Naive thymus-derived CD4-positive, alpha-beta T cell (primary cell): Measurements from ENCODE around the gene CASD1. TPM values are rescaled to one million over a fixed set of nuclear protein-coding genes. Genes with fewer than 3 reads are reported as not detected.

Source experiments
- ATAC-seq: fragments of 150-1000 bp; cut with Tn5 transposase; 2 replicates; pipeline ENCODE4 v1.10.0; 2021; ENCODE audit warnings: mild to moderate bottlenecking, moderate library complexity
- CTCF ChIA-PET: fragments of 350-600 bp; sonication (Branson Sonifier 250); formaldehyde crosslinking; loops from one replicate; lab custom pipeline; 2021; ENCODE audit warnings: antibody characterized with exemption; lab: Charles Lee
- POLR2A ChIA-PET: fragments of 350-600 bp; sonication (Branson Sonifier 250); formaldehyde crosslinking; loops from one replicate; lab custom pipeline; 2021; ENCODE audit warnings: antibody characterized with exemption, inconsistent platforms; lab: Charles Lee
- DNase-seq, 9 donors: peaks; one replicate each; pipeline versions ENCODE4 v3.0.0 to v3.0.0-alpha.2; 2020 to 2022; ENCODE audit warnings: mixed read lengths in 1 of 9
- H3K27ac ChIP-seq: one replicate; pipeline ENCODE4 v1.7.0; 2013; ENCODE audit warnings: mild to moderate bottlenecking, low read depth, low read length, moderate library complexity
- H3K27me3 ChIP-seq, 2 donors: one replicate each; pipeline ENCODE4 v1.7.0; 2013; ENCODE audit warnings: low read length in 2 of 2, mild to moderate bottlenecking in 2 of 2, moderate library complexity in 2 of 2; ENCODE audit not compliant: control insufficient read depth in 2 of 2, insufficient read depth in 2 of 2
- H3K36me3 ChIP-seq, 3 experiments: 1 replicate in 2 of 3; 2 replicates in 1 of 3; pipeline ENCODE4 v1.7.0; 2013; ENCODE audit warnings: low read length in 3 of 3, mild to moderate bottlenecking in 3 of 3, moderate library complexity in 1 of 3; ENCODE audit not compliant: insufficient read depth in 3 of 3, control insufficient read depth in 2 of 3
- H3K4me1 ChIP-seq, 2 donors: one replicate each; pipeline ENCODE4 v1.7.0; 2013; ENCODE audit warnings: low read length in 2 of 2, mild to moderate bottlenecking in 2 of 2, moderate library complexity in 1 of 2; ENCODE audit not compliant: control insufficient read depth in 2 of 2, insufficient read depth in 2 of 2
- H3K4me3 ChIP-seq: 2 replicates; pipeline ENCODE4 v1.7.0; 2013; ENCODE audit warnings: mild to moderate bottlenecking, low read length
- H3K9me3 ChIP-seq, 3 experiments: 1 replicate in 2 of 3; 2 replicates in 1 of 3; pipeline ENCODE4 v1.7.0; 2013; ENCODE audit warnings: low read length in 3 of 3; ENCODE audit not compliant: control insufficient read depth in 2 of 3
- H3K27ac Mint-ChIP-seq, 9 donors: one replicate each; pipeline ENCODE4 v1.8.0; 2020 to 2022; ENCODE audit warnings: mixed read lengths in 9 of 9, mild to moderate bottlenecking in 8 of 9, moderate library complexity in 5 of 9, inconsistent platforms in 2 of 9
- H3K27me3 Mint-ChIP-seq, 5 donors: one replicate each; pipeline ENCODE4 v1.8.0; 2021 to 2022; ENCODE audit warnings: mixed read lengths in 5 of 5, mild to moderate bottlenecking in 1 of 5
- H3K36me3 Mint-ChIP-seq, 5 donors: one replicate each; pipeline ENCODE4 v1.8.0; 2020 to 2022; ENCODE audit warnings: mixed read lengths in 5 of 5, mild to moderate bottlenecking in 3 of 5, inconsistent platforms in 1 of 5
- H3K4me1 Mint-ChIP-seq, 7 donors: one replicate each; pipeline ENCODE4 v1.8.0; 2020 to 2022; ENCODE audit warnings: mixed read lengths in 7 of 7, mild to moderate bottlenecking in 3 of 7, inconsistent platforms in 1 of 7
- H3K4me3 Mint-ChIP-seq, 10 donors: one replicate each; pipeline ENCODE4 v1.8.0; 2020 to 2022; ENCODE audit warnings: mild to moderate bottlenecking in 10 of 10, mixed read lengths in 10 of 10, moderate library complexity in 6 of 10, inconsistent platforms in 2 of 10
- H3K9me3 Mint-ChIP-seq, 11 donors: one replicate each; pipeline ENCODE4 v1.8.0; 2020 to 2022; ENCODE audit warnings: mixed read lengths in 11 of 11, mild to moderate bottlenecking in 4 of 11, inconsistent platforms in 1 of 11, moderate library complexity in 1 of 11
- intact Hi-C, 2 donors: fragments of 100-400 bp; cut with micrococcal nuclease; formaldehyde crosslinking; loops; one replicate each; pipeline ENCODE4 v1.15.1; 2023
- polyA plus RNA-seq, 2 donors: library from polyadenylated mRNA; unstranded; fragments of 300-500 nt; fragmentation: Illumina TruSeq; gene quantifications; one replicate each; pipeline ENCODE4 v1.2.3, GENCODE V29; 2021
- total RNA-seq, 6 experiments: library from RNA in 5 of 6; stranded (reverse) in 5 of 6; gene quantifications; 1 replicate in 5 of 6; 2 replicates in 1 of 6; pipeline ENCODE4 v1.2.3 and lab custom pipeline; 2021 to 2026

The CASD1 gene
- total RNA-seq (10 to 100 TPM; 14.9 to 31.7 (median 22.0) TPM), polyA plus RNA-seq (1 to 10 TPM; 8.6 to 9.8 TPM), total RNA-seq (lab: John Stamatoyannopoulos, UW) (24.1 reads per million, percentile 55 among the genes with 10 or more reads in this experiment)

DNA sequence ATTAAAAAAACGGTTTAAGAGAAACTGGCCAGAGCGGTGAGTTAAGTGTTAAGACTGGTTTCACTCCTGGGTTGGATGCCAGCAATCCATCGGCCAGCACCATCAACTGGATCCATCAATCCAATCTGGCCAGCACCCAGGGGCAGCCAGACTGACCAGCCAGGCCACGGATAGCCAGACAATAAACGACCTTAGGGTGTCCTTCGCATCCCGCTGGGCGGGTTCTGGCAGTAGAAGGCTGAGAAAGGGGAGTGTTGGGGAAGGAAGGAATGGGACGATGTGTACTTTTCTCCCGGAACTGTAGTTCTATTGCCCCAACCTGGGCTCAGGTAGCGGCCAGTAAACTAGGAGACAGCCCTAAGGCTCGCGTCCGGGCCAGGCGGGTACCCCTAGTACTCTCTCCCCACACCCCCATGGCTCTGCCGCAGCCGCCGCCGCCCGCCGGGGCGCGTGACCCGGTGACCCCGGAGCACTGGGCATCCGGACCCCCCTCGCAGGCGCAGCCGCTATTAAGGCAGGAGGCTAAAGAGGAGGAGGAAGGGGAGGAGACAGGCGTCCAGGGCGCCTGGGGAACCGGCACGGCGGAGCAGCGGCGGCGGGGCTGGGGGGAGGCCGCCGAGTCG, at the start of gene CASD1:
Gene CASD1 (plus strand): TSS at position 546 of the 623 bp plus-strand sequence. CDS start 276 bp downstream, outside the sequence.
- H3K27me3 Mint-ChIP-seq, result no peaks in the 10 kb centered on the region

DNA sequence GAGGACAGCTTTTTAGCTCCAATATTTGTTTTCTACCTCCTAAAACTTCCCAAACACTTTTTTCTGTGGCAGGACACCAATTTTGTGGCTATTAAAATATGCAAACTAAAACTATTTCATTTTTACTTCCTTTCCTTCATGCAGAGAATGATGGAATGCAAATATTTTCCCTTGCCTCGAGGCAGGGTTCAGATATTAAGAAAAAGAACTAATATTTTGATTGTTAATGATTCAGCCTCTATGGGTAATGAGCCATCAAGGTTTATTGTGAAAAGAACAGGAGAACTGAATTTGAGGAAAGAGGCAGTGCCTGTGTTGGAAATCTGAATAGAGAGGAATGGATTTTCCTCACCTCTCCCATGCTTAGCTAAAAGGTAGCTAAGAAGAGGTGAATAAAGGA, 43.1 kb upstream of the CASD1 start:
- Mint-ChIP-seq H3K27ac (no peak overlapping the region), H3K36me3 (peaks cover 0 to 4% (median 0%) of the 10 kb centered on the region in 5 donors), H3K9me3 (peaks cover 0 to 9% (median 4%) of the 10 kb centered on the region in 11 donors), H3K4me1 (no peaks in the 10 kb centered on the region), H3K27me3 (peaks cover 2 to 10% (median 6%) of the 10 kb centered on the region in 5 donors), H3K4me3 (no peak overlapping the region)
- no peak overlapping the region for H3K27ac ChIP-seq
- ATAC-seq (no peak), DNase-seq (no peak)
- no peaks in the 10 kb centered on the region for H3K36me3 ChIP-seq
- ChIA-PET CTCF (interaction anchor here (0.5 kb wide), 2 partner anchors 31 to 545 kb away, joined by 3 to 4 read pairs; partner anchors contain the start of gene GNG11), POLR2A (no interaction called here)
- no peaks in the 10 kb centered on the region for H3K4me1 ChIP-seq
- no peaks in the 10 kb centered on the region for H3K27me3 ChIP-seq
- H3K9me3 ChIP-seq, result no peaks in the 10 kb centered on the region
- no peak overlapping the region for H3K4me3 ChIP-seq
- intact Hi-C loops, result no loop called here

More for the DNA sequence above, at the start of gene CASD1:
- Mint-ChIP-seq H3K27ac (peak within 1 kb of the TSS in 7 of 9 donors; percentile 86 to 94 (median 92)), H3K36me3 (peaks cover 0 to 7% (median 3%) of the 10 kb centered on the region in 5 donors), H3K4me1 (peaks cover 25 to 48% (median 36%) of the 10 kb centered on the region in 7 donors), H3K4me3 (peak within 1 kb of the TSS in 7 of 10 donors; percentile 75 to 93 (median 88)), H3K9me3 (no peaks in the 10 kb centered on the region)
- CTCF ChIA-PET, result no interaction called here
- Histone ChIP-seq H3K4me3 (peak within 1 kb of the TSS; percentile 74), H3K9me3 (no peaks in the 10 kb centered on the region), H3K27ac (peak within 1 kb of the TSS; percentile 90), H3K4me1 (peaks cover 17 to 22% of the 10 kb centered on the region in 2 donors), H3K27me3 (no peaks in the 10 kb centered on the region), H3K36me3 (peaks cover 0 to 3% (median 0%) of the 10 kb centered on the region in 3 experiments)
- intact Hi-C loops, result loop anchor here (5.0 kb wide), 1 partner anchor 1277 kb away; the partner anchor contains the start of gene VPS50 (in 2 of the 2)
- ATAC-seq (peak; percentile 76), DNase-seq (peak; percentile 42 to 72 (median 65))
- POLR2A ChIA-PET, result interaction anchor here (0.9 kb wide), 1 partner anchor 150 kb away, joined by 3 read pairs; no protein-coding TSS in a partner anchor

- ATAC-seq (no peak), DNase-seq (no peak)
- no peak overlapping the region for H3K4me3 ChIP-seq
- H3K27ac ChIP-seq, result no peak overlapping the region
- H3K4me3 Mint-ChIP-seq, result no peak overlapping the region
- H3K4me1 Mint-ChIP-seq, result no peaks in the 10 kb centered on the region
- H3K27me3 ChIP-seq, result no peaks in the 10 kb centered on the region
- no peak overlapping the region for H3K27ac Mint-ChIP-seq
- H3K4me1 ChIP-seq, result no peaks in the 10 kb centered on the region
- no peaks in the 10 kb centered on the region for H3K36me3 ChIP-seq
- POLR2A ChIA-PET, result no interaction called here
- CTCF ChIA-PET, result no interaction called here
- peaks cover 0 to 15% (median 9%) of the 10 kb centered on the region in 11 donors for H3K9me3 Mint-ChIP-seq
- H3K9me3 ChIP-seq, result peaks cover 0 to 4% (median 0%) of the 10 kb centered on the region in 3 experiments
- H3K27me3 Mint-ChIP-seq, result peaks cover 12 to 26% (median 14%) of the 10 kb centered on the region in 5 donors
- peaks cover 0 to 4% (median 0%) of the 10 kb centered on the region in 5 donors for H3K36me3 Mint-ChIP-seq
- intact Hi-C loops, result no loop called here
Observed at GRCh38 chr7:94471604-94472003, 38.0 kb upstream of the CASD1 start.

DNA sequence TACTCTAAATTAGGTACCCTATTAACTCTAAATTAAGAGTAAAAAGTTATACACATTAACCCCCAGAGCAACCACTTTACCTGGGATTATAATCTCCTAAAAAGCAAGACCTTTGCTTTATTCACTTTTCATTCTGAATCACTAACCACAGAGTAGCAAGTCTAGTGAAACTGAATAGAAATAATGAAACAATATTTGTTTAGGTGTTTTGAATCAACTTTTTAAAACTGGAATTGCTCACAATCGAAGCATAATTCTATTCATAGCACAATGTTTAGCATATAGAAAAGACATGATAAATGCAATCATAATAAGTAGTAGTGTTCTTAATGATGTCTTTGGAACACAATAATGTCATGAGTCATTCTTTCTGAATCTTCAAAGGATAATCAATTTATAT, 37.0 kb upstream of the CASD1 start:
- ATAC-seq (no peak), DNase-seq (no peak)
- no peak overlapping the region for H3K4me3 ChIP-seq
- H3K4me1 ChIP-seq, result no peaks in the 10 kb centered on the region
- peaks cover 0 to 4% (median 0%) of the 10 kb centered on the region in 3 experiments for H3K9me3 ChIP-seq
- Mint-ChIP-seq H3K27ac (no peak overlapping the region), H3K4me3 (no peak overlapping the region), H3K9me3 (peaks cover 0 to 15% (median 9%) of the 10 kb centered on the region in 11 donors), H3K27me3 (peaks cover 12 to 26% (median 16%) of the 10 kb centered on the region in 5 donors), H3K36me3 (peaks cover 0 to 4% (median 0%) of the 10 kb centered on the region in 5 donors), H3K4me1 (no peaks in the 10 kb centered on the region)
- ChIA-PET POLR2A (no interaction called here), CTCF (no interaction called here)
- no peaks in the 10 kb centered on the region for H3K36me3 ChIP-seq
- H3K27ac ChIP-seq, result no peak overlapping the region
- intact Hi-C loops, result no loop called here
- H3K27me3 ChIP-seq, result no peaks in the 10 kb centered on the region

- H3K27me3 Mint-ChIP-seq, result peaks cover 16 to 32% (median 20%) of the 10 kb centered on the region in 5 donors
- Histone ChIP-seq H3K27me3 (no peaks in the 10 kb centered on the region), H3K27ac (no peak overlapping the region), H3K9me3 (peaks cover 0 to 4% (median 0%) of the 10 kb centered on the region in 3 experiments), H3K4me3 (no peak overlapping the region), H3K36me3 (no peaks in the 10 kb centered on the region), H3K4me1 (no peaks in the 10 kb centered on the region)
- CTCF ChIA-PET, result no interaction called here
- no peak overlapping the region for H3K4me3 Mint-ChIP-seq
- POLR2A ChIA-PET, result no interaction called here
- peaks cover 0 to 10% (median 6%) of the 10 kb centered on the region in 11 donors for H3K9me3 Mint-ChIP-seq
- H3K36me3 Mint-ChIP-seq, result no peaks in the 10 kb centered on the region
- ATAC-seq, result no peak
- DNase-seq, result no peak
- H3K27ac Mint-ChIP-seq, result no peak overlapping the region
- intact Hi-C loops, result no loop called here
- H3K4me1 Mint-ChIP-seq, result no peaks in the 10 kb centered on the region
Observed at GRCh38 chr7:94476251-94476840, 33.3 kb upstream of the CASD1 start.

GRCh38 chr7:94477878-94478277, 31.7 kb upstream of the CASD1 start:
- POLR2A ChIA-PET, result no interaction called here
- Histone ChIP-seq H3K9me3 (no peaks in the 10 kb centered on the region), H3K4me1 (no peaks in the 10 kb centered on the region), H3K4me3 (no peak overlapping the region), H3K36me3 (no peaks in the 10 kb centered on the region), H3K27me3 (no peaks in the 10 kb centered on the region), H3K27ac (no peak overlapping the region)
- no peaks in the 10 kb centered on the region for H3K4me1 Mint-ChIP-seq
- H3K9me3 Mint-ChIP-seq, result peaks cover 0 to 4% (median 0%) of the 10 kb centered on the region in 11 donors
- DNase-seq (no peak), ATAC-seq (no peak)
- H3K27ac Mint-ChIP-seq, result no peak overlapping the region
- CTCF ChIA-PET, result no interaction called here
- intact Hi-C loops, result no loop called here
- no peaks in the 10 kb centered on the region for H3K36me3 Mint-ChIP-seq
- H3K27me3 Mint-ChIP-seq, result peaks cover 15 to 37% (median 17%) of the 10 kb centered on the region in 5 donors
- H3K4me3 Mint-ChIP-seq, result no peak overlapping the region
